Measurements from ENCODE around the gene FFAR3. TPM values are rescaled to one million over a fixed set of nuclear protein-coding genes. Genes with fewer than 3 reads are reported as not detected.
"Not testable (repeated sequence)": the region's sequence is repeated elsewhere in the genome, so short reads cannot be mapped to it uniquely, and the experiment has no call there.

Gene FFAR3
- total RNA-seq, 4 donors from 2014 or later = 0.87 TPM; not detected in 3

- TF ChIP-seq CTCF (IDR thresholded peaks at IDR 0.05) (no peak), EP300 (IDR thresholded peaks at IDR 0.05) (no peak), POLR2A (IDR thresholded peaks at IDR 0.05) (no peak)
- no peak for DNase-seq (ENCODE audit: low spot score in 2 of 2)
- Histone ChIP-seq H3K27me3 (no peaks in the 10 kb centered on the region), H3K4me3 (no peak overlapping the region), H3K27ac (no peak overlapping the region), H3K9me3 (no peaks in the 10 kb centered on the region), H3K4me1 (peaks cover 0 to 2% (median 0%) of the 10 kb centered on the region in 4 donors), H3K36me3 (no peaks in the 10 kb centered on the region)
- WGBS, 2 donors = 73 to 89% methylated on average over 15 to 16 of the region's 18 CpGs
Measured at GRCh38 chr19:35352177-35352447, 6.1 kb upstream of the FFAR3 start.

GRCh38 chr19:35352448-35353304, 5.6 kb upstream of the FFAR3 start:
- no peaks in the 10 kb centered on the region for H3K27me3 ChIP-seq
- peak in 1 of 2 donors; percentile 23 for DNase-seq (ENCODE audit: low spot score in 2 of 2)
- TF ChIP-seq CTCF (IDR thresholded peaks at IDR 0.05) = peak; percentile 66 to 75 (median 72)
- no peak for TF ChIP-seq EP300 (IDR thresholded peaks at IDR 0.05)
- no peak for TF ChIP-seq POLR2A (IDR thresholded peaks at IDR 0.05)

GRCh38 chr19:35353635-35354034, 4.6 kb upstream of the FFAR3 start:
- TF ChIP-seq POLR2A (IDR thresholded peaks at IDR 0.05) (no peak), EP300 (IDR thresholded peaks at IDR 0.05) (no peak), CTCF (IDR thresholded peaks at IDR 0.05) (no peak)
- Histone ChIP-seq H3K27me3 (no peaks in the 10 kb centered on the region), H3K4me1 (peaks cover 0 to 7% (median 0%) of the 10 kb centered on the region in 4 donors), H3K9me3 (no peaks in the 10 kb centered on the region), H3K36me3 (no peaks in the 10 kb centered on the region), H3K4me3 (no peak overlapping the region), H3K27ac (no peak overlapping the region)
- 65 to 76% methylated on average over 9 of the region's 9 CpGs for WGBS, 2 donors
- no peak for DNase-seq (ENCODE audit: low spot score in 2 of 2)

More at GRCh38 chr19:35352448-35353304, 5.6 kb upstream of the FFAR3 start:
- H3K27ac ChIP-seq = no peak overlapping the region
- 27 to 35% methylated on average over 30 to 32 of the region's 32 CpGs for WGBS, 2 donors
- peaks cover 0 to 1% (median 0%) of the 10 kb centered on the region in 4 donors for H3K4me1 ChIP-seq
- no peaks in the 10 kb centered on the region for H3K9me3 ChIP-seq
- no peak overlapping the region for H3K4me3 ChIP-seq
- H3K36me3 ChIP-seq = no peaks in the 10 kb centered on the region

GRCh38 chr19:35354898-35355297, 3.4 kb upstream of the FFAR3 start:
- no peak overlapping the region for H3K4me3 ChIP-seq
- H3K27ac ChIP-seq = no peak overlapping the region
- no peaks in the 10 kb centered on the region for H3K36me3 ChIP-seq
- H3K4me1 ChIP-seq = peaks cover 0 to 7% (median 0%) of the 10 kb centered on the region in 4 donors
- 84% methylated on average over 8 of the region's 8 CpGs for WGBS, 2 donors
- H3K9me3 ChIP-seq = no peaks in the 10 kb centered on the region
- no peak for DNase-seq (ENCODE audit: low spot score in 2 of 2)
- H3K27me3 ChIP-seq = no peaks in the 10 kb centered on the region
- TF ChIP-seq CTCF (IDR thresholded peaks at IDR 0.05) = no peak

GRCh38 chr19:35355791-35356460, 2.3 kb upstream of the FFAR3 start:
- DNase-seq (ENCODE audit: low spot score in 2 of 2) = no peak
- H3K36me3 ChIP-seq = no peaks in the 10 kb centered on the region
- no peaks in the 10 kb centered on the region for H3K9me3 ChIP-seq
- TF ChIP-seq POLR2A (IDR thresholded peaks at IDR 0.05) = no peak
- TF ChIP-seq CTCF (IDR thresholded peaks at IDR 0.05) = no peak
- no peak for TF ChIP-seq EP300 (IDR thresholded peaks at IDR 0.05)
- H3K27ac ChIP-seq = no peak overlapping the region
- H3K27me3 ChIP-seq = no peaks in the 10 kb centered on the region
- H3K4me3 ChIP-seq = no peak overlapping the region
- 40 to 50% methylated on average over 6 of the region's 6 CpGs for whole genome bisulfite sequencing, 2 donors
- H3K4me1 ChIP-seq = peaks cover 0 to 7% (median 0%) of the 10 kb centered on the region in 4 donors

GRCh38 chr19:35358834-35359233, 574 bp downstream of the FFAR3 start:
- not testable (repeated sequence) for H3K4me3 ChIP-seq; H3K27ac ChIP-seq; H3K4me1 ChIP-seq; H3K36me3 ChIP-seq; DNase-seq (ENCODE audit: low spot score in 2 of 2); H3K9me3 ChIP-seq
- H3K27me3 ChIP-seq = peaks cover 0 to 11% of the 10 kb centered on the region in 2 donors
- WGBS, 2 donors = 61 to 75% methylated on average over 9 to 10 of the region's 16 CpGs

- not testable (repeated sequence) for H3K27ac ChIP-seq; H3K9me3 ChIP-seq; H3K4me3 ChIP-seq; H3K4me1 ChIP-seq; DNase-seq (ENCODE audit: low spot score in 2 of 2); H3K36me3 ChIP-seq
- 85 to 90% methylated on average over 10 to 15 of the region's 21 CpGs for WGBS, 2 donors
- H3K27me3 ChIP-seq = peaks cover 0 to 11% of the 10 kb centered on the region in 2 donors
Measured at GRCh38 chr19:35359395-35359794, 1.1 kb downstream of the FFAR3 start.

- not testable (repeated sequence) for H3K27ac ChIP-seq; H3K4me1 ChIP-seq; H3K36me3 ChIP-seq; DNase-seq (ENCODE audit: low spot score in 2 of 2); H3K4me3 ChIP-seq; H3K9me3 ChIP-seq
- peaks cover 0 to 11% of the 10 kb centered on the region in 2 donors for H3K27me3 ChIP-seq
- 42% methylated on average over 2 of the region's 5 CpGs; no CpG with 5 or more reads in 1 of the 2 donors for WGBS, 2 donors
Measured at GRCh38 chr19:35360081-35360480, 1.8 kb downstream of the FFAR3 start.
